ENCODE measurements around the gene PAPPA2. TPM values are rescaled to one million over a fixed set of nuclear protein-coding genes. Genes with fewer than 3 reads are reported as not detected.

Gene PAPPA2
- total and polyA plus RNA-seq, 9 of the 15 experiments (the other 6 are each of a cell fraction or from before 2014, with no cell fraction given): 0.01 to 0.15 (median 0.05) TPM; not detected in 2

DNA sequence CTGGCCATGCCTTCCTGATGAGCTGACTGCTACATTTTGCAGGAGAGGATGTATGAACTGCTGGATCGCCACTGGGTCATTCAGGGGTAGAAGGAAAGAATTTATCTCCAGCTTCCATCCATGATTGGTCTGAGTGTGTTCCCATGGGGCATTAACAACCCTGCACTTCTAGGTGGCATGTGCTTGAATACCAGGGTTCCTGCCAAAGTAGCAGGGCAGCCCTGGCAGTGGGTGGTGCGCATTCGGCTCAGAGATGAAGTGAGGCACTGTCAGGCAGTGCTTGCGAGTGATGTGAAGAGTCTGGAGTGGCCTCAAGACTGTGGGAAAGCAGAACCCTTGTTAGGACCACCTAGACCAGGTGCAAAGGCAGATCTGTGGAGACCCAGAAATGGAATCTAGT lies 406.6 kb downstream of the PAPPA2 start:
- intact Hi-C loops (cut with micrococcal nuclease): no loop called here
- TF ChIP-seq ZNF778 (CRISPR knock-in tag; IDR thresholded peaks at IDR 0.05): no peak
- no peak for TF ChIP-seq ZNF551 (CRISPR knock-in tag; IDR thresholded peaks at IDR 0.05)
- TF ChIP-seq TAL1 (IDR thresholded peaks at IDR 0.05): no peak
- TF ChIP-seq, protein P1, sequence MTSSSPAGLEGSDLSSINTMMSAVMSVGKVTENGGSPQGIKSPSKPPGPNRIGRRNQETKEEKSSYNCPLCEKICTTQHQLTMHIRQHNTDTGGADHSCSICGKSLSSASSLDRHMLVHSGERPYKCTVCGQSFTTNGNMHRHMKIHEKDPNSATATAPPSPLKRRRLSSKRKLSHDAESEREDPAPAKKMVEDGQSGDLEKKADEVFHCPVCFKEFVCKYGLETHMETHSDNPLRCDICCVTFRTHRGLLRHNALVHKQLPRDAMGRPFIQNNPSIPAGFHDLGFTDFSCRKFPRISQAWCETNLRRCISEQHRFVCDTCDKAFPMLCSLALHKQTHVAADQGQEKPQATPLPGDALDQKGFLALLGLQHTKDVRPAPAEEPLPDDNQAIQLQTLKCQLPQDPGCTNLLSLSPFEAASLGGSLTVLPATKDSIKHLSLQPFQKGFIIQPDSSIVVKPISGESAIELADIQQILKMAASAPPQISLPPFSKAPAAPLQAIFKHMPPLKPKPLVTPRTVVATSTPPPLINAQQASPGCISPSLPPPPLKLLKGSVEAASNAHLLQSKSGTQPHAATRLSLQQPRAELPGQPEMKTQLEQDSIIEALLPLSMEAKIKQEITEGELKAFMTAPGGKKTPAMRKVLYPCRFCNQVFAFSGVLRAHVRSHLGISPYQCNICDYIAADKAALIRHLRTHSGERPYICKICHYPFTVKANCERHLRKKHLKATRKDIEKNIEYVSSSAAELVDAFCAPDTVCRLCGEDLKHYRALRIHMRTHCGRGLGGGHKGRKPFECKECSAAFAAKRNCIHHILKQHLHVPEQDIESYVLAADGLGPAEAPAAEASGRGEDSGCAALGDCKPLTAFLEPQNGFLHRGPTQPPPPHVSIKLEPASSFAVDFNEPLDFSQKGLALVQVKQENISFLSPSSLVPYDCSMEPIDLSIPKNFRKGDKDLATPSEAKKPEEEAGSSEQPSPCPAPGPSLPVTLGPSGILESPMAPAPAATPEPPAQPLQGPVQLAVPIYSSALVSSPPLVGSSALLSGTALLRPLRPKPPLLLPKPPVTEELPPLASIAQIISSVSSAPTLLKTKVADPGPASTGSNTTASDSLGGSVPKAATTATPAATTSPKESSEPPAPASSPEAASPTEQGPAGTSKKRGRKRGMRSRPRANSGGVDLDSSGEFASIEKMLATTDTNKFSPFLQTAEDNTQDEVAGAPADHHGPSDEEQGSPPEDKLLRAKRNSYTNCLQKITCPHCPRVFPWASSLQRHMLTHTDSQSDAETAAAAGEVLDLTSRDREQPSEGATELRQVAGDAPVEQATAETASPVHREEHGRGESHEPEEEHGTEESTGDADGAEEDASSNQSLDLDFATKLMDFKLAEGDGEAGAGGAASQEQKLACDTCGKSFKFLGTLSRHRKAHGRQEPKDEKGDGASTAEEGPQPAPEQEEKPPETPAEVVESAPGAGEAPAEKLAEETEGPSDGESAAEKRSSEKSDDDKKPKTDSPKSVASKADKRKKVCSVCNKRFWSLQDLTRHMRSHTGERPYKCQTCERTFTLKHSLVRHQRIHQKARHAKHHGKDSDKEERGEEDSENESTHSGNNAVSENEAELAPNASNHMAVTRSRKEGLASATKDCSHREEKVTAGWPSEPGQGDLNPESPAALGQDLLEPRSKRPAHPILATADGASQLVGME (CRISPR knock-in tag; IDR thresholded peaks at IDR 0.05): no peak
- TF ChIP-seq, protein P2, sequence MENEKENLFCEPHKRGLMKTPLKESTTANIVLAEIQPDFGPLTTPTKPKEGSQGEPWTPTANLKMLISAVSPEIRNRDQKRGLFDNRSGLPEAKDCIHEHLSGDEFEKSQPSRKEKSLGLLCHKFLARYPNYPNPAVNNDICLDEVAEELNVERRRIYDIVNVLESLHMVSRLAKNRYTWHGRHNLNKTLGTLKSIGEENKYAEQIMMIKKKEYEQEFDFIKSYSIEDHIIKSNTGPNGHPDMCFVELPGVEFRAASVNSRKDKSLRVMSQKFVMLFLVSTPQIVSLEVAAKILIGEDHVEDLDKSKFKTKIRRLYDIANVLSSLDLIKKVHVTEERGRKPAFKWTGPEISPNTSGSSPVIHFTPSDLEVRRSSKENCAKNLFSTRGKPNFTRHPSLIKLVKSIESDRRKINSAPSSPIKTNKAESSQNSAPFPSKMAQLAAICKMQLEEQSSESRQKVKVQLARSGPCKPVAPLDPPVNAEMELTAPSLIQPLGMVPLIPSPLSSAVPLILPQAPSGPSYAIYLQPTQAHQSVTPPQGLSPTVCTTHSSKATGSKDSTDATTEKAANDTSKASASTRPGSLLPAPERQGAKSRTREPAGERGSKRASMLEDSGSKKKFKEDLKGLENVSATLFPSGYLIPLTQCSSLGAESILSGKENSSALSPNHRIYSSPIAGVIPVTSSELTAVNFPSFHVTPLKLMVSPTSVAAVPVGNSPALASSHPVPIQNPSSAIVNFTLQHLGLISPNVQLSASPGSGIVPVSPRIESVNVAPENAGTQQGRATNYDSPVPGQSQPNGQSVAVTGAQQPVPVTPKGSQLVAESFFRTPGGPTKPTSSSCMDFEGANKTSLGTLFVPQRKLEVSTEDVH (IDR thresholded peaks at IDR 0.05; ENCODE audit: low read depth, partially characterized antibody): no peak
- no peak for TF ChIP-seq ZNF785 (CRISPR knock-in tag; IDR thresholded peaks at IDR 0.05)
- no peak for TF ChIP-seq TEAD1 (CRISPR knock-in tag; IDR thresholded peaks at IDR 0.05)
- TF ChIP-seq HCFC1 (IDR thresholded peaks at IDR 0.05; ENCODE audit: low read depth, low read length): no peak
- no peak for TF ChIP-seq NR2C1 (IDR thresholded peaks at IDR 0.05)
- TF ChIP-seq NR2C1 (tag; IDR thresholded peaks at IDR 0.05): no peak
- TF ChIP-seq, protein P3, sequence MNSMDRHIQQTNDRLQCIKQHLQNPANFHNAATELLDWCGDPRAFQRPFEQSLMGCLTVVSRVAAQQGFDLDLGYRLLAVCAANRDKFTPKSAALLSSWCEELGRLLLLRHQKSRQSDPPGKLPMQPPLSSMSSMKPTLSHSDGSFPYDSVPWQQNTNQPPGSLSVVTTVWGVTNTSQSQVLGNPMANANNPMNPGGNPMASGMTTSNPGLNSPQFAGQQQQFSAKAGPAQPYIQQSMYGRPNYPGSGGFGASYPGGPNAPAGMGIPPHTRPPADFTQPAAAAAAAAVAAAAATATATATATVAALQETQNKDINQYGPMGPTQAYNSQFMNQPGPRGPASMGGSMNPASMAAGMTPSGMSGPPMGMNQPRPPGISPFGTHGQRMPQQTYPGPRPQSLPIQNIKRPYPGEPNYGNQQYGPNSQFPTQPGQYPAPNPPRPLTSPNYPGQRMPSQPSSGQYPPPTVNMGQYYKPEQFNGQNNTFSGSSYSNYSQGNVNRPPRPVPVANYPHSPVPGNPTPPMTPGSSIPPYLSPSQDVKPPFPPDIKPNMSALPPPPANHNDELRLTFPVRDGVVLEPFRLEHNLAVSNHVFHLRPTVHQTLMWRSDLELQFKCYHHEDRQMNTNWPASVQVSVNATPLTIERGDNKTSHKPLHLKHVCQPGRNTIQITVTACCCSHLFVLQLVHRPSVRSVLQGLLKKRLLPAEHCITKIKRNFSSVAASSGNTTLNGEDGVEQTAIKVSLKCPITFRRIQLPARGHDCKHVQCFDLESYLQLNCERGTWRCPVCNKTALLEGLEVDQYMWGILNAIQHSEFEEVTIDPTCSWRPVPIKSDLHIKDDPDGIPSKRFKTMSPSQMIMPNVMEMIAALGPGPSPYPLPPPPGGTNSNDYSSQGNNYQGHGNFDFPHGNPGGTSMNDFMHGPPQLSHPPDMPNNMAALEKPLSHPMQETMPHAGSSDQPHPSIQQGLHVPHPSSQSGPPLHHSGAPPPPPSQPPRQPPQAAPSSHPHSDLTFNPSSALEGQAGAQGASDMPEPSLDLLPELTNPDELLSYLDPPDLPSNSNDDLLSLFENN (IDR thresholded peaks at IDR 0.05; ENCODE audit: low read depth in 2 of 2, low read length in 2 of 2): no peak

More for the DNA sequence above, 406.6 kb downstream of the PAPPA2 start:
- no TSS peak for BruUV-seq (replicated peaks)
- in situ Hi-C loops (cut with MboI): no loop called here
- ATAC-seq: no peak
- Histone ChIP-seq H3K27ac (ENCODE audit: extremely low read depth, low read depth, low read length) (no peak overlapping the region), H3K4me2 (ENCODE audit: insufficient read depth, low read length) (no peak overlapping the region), H3K36me3 (ENCODE audit: control insufficient read depth, insufficient read depth, low read length) (no peaks in the 10 kb centered on the region), H3K9ac (ENCODE audit: insufficient read depth in 1 of 2, low read depth in 2 of 2, low read length in 2 of 2) (0 out of 4 replicates have a peak overlapping the region, but pooled peaks of 1 of the 2 experiments have one; percentile 18), H3K79me2 (ENCODE audit: control insufficient read depth, insufficient read depth, low read length) (no peaks in the 10 kb centered on the region), H3K27me3 (ENCODE audit: control insufficient read depth in 2 of 2, insufficient read depth in 2 of 2, low read length in 2 of 2) (no peaks in the 10 kb centered on the region), H2AFZ (ENCODE audit: low read depth, low read length) (no peak overlapping the region), H3K4me3 (no peak overlapping the region), H3K9me1 (ENCODE audit: control insufficient read depth, insufficient read depth, low read length) (no peaks in the 10 kb centered on the region), H3K9me3 (replicated peaks; ENCODE audit: control insufficient read depth, insufficient read depth, low read depth, low read length) (no peaks in the 10 kb centered on the region), H3K4me1 (replicated peaks in 1 of 2; ENCODE audit: control insufficient read depth in 2 of 2, insufficient read depth in 2 of 2, low read length in 2 of 2) (peaks cover 0 to 3% of the 10 kb centered on the region in 2 experiments; a peak in 1 of 5 replicates), H4K20me1 (replicated peaks; ENCODE audit: control insufficient read depth, insufficient read depth, low read length) (no peaks in the 10 kb centered on the region)
- POLR2A ChIA-PET: interaction anchor here (0.6 kb wide), 1 partner anchor 84 kb away, joined by 3 read pairs; no protein-coding TSS in a partner anchor
- no peak for DNase-seq (ENCODE audit: extremely low read depth in 1 of 4, low spot score in 3 of 4)
- CTCF ChIA-PET (ENCODE audit: low intra/inter-chr PET ratio): no interaction called here
- WGBS (ENCODE audit: insufficient coverage, low coverage, missing lambda C conversion rate): 66% methylated on average over 4 of the region's 4 CpGs
- no peak for FAIRE-seq
